GM19240 (cell line): ENCODE data around the gene IGSF21.

Source experiments
- DNase-seq: peaks from one replicate; pipeline ENCODE4 v3.0.0; 2011; ENCODE audit warnings: low spot score; ENCODE audit not compliant: insufficient read length

Gene IGSF21

GRCh38 chr1:18119289-18119688, 11.7 kb downstream of the IGSF21 start:
- DNase-seq: no peak

DNA sequence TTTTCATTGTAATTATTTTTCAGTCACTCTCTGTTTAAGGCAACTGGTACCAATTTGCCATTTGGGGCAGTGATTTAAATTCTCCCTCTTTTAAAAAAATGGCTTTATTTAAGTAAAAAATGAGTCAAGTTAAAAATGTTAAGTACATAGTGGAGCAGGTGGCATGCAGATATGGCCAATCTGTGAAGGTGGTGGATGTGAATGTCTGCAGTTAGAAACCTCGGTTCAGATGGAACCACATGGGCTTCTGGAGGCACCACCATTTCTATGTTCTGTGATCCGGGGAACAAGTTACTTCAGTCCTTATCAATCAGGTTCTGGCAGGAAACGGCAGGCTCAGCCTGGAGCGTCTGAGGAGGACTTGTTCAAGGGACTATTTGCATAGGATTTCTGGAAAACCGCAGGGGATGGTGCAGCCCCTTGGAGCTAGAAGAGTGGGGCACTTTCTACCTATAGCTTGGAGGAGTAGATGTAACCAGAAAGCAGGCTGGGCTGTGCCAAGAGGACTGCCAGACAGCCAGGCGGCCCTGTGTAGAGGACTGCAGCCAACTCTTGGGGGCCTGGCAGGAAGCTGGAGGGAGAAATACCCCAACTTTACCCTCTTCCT, 12.3 kb downstream of the IGSF21 start:
- DNase-seq: no peak

- no peak for DNase-seq
These were observed 13.0 kb downstream of the IGSF21 start for GRCh38 chr1:18120638-18121037.

GRCh38 chr1:18121072-18121820, 13.6 kb downstream of the IGSF21 start:
- DNase-seq: no peak

DNA sequence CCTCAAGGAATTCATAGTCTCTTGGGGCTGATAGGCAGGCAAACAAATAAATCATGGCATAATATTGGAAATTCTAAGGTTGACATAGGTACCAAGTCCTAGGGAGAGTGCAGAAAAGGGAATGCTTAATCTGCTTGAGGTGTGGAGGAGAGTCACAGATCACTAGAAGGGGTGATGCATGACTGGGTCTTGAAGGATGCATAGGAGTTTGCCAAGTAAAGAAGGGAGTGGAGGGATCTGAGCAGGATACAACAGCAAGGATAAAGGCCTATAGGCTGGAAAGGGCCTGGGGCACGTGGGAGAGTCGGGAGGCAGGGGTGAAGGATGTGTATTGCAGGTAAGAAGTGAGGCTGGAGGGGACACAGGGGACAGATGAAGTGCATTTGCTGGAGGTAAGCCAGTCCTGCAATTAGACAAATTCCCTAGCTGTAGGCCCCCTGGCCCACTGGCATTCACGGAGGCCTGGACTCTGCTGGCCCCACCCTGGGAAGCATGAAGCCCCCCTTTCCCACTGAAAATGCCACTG, 15.9 kb downstream of the IGSF21 start:
- no peak for DNase-seq

DNA sequence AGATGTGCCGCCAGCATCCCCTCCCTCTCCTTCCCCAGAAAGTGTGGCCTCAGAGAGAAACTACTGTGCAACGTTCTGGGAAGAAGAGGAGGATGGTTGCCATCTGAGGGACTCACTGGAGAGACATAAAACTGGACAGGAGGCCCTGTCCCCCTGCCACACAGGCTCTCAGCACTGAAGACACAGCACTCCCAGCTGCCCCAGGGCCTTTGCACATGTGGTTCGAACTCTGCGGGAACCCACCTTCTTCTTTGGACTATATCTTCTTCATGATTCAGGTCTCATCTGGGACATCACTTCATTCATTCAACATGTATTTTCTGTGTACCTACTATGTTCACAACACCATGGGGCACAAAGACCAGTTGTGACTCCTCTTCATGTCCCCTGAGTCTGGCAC, 17.4 kb downstream of the IGSF21 start:
- no peak for DNase-seq

DNA sequence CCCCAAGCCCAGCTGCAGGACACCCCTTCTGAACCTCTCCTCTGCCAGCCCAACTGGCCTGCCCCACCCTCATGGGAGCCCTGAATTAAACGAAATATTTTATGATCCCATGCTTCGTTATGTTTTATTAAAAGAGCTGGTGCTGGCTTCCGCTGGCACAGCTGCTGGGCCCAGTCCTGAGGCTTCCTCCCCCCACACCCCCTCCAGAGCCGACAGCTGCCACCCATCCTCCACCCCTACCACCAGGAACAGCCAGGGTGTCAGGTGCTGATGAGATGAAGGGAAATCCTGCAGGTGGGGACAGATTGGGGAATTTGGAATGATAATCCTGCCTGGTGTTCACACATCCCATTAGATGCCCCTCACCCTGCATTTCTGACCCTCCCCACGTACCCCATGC, 19.0 kb downstream of the IGSF21 start:
- no peak for DNase-seq

- DNase-seq: no peak
These were observed 20.7 kb downstream of the IGSF21 start for GRCh38 chr1:18128298-18128697.

DNA sequence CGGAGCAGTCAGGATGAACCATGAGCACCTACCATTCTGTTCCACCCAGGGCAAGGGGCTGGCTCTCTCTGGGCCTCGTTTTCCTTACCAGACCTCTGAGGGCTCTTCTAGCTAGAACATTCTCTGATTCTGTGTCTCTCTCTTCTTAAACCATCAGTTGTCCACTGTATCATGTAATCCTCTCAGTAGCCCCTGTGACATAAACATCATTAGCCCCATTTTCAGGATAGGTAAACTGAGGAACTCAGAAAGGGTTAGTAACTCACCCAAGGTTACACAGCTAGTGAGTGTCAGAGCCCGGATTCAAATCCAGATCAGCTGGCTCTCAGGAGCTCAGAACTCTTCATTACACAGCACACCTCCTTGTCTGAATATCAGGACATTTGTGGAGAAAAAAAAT, 22.8 kb downstream of the IGSF21 start:
- no peak for DNase-seq

GRCh38 chr1:18132022-18132710, 24.6 kb downstream of the IGSF21 start:
- no peak for DNase-seq

GRCh38 chr1:18132711-18133541, 25.3 kb downstream of the IGSF21 start:
- DNase-seq: no peak

DNA sequence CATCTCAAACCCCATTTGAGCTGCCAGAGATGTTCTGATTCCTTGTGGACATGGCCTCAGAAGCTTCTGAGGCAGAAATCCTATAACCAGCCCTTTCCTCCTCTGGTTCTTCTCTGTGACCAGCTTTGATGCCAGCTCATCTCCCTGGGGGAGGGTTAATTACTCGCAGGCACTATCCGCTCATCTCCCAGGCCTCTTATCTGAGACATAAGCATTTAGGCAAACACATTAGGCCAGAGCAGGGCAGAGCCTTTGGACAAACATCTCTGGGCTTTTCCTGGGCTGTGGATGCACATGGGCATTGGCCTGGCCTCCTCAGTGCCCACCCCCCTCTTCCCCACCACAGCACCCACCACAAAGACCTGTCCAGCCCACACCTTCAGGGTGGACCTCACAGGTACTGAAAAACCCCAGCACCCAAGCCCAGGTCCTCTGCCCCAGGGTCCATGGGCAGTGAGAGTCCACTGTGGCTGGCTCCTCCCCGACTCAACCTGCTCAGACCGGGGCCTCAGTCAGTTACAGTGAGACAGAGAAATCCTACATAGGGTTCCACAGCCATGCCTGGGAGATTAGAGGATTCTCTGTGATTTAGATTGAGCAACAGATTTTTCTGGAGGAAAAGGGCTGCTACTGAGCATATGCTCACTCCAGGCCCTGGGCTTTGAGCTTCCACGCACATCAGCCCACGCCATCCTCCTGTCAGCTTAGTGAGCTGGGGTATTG, 26.9 kb downstream of the IGSF21 start:
- no peak for DNase-seq

- no peak for DNase-seq
These were observed 30.3 kb downstream of the IGSF21 start for GRCh38 chr1:18137759-18138345.

- DNase-seq: no peak
These were observed 31.8 kb downstream of the IGSF21 start for GRCh38 chr1:18139198-18139981.

GRCh38 chr1:18140411-18140810, 32.8 kb downstream of the IGSF21 start:
- DNase-seq: no peak

GRCh38 chr1:18141661-18142060, 34.1 kb downstream of the IGSF21 start:
- no peak for DNase-seq

DNA sequence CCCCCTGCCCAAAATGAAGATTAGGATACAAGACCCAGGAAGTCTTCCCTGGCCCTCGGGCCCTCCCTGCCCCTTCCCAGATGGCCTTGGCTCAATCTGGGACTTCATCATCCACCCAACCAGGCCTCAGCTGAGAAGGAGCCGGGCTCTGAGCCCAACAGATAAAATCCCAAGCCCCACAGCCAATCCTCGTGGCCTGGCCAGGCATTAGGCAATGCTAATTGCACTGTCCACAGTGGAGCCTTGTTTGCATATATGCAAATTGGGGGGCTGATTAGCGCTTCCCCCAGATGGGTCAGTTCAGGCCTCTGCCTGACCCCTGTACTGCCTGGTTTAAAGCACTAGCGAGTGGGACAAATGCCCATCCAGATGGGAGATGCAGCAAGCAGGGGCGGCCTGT, 34.9 kb downstream of the IGSF21 start:
- DNase-seq: no peak

GRCh38 chr1:18142969-18143368, 35.4 kb downstream of the IGSF21 start:
- no peak for DNase-seq

- DNase-seq: no peak
These were observed 36.5 kb downstream of the IGSF21 start for GRCh38 chr1:18144062-18144461.
